ENCODE data around the gene CTNND2.
"Not testable (repeated sequence)": the region's sequence is repeated elsewhere in the genome, so short reads cannot be mapped to it uniquely, and the experiment has no call there.

The CTNND2 gene

DNA sequence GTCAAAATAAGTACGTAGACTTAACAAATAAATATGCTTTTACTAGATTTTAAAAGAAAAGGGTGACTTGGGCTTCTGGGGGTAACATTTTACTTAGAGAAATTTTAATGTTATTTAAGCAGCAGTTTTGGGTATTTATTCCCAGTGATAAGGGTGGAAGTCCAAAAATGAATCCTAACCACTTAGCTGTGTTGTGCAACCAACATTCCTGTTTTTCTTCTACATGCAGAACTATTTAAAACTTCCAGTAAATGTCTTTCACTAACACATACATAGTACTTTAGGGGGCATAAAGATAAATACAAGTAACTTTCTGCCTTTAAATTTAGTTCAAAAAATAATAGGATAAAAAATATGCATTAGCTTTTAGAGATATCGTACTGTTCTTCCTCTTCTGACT, 436.7 kb downstream of the CTNND2 start:
- no peak for DNase-seq (ENCODE audit: low read depth)

DNA sequence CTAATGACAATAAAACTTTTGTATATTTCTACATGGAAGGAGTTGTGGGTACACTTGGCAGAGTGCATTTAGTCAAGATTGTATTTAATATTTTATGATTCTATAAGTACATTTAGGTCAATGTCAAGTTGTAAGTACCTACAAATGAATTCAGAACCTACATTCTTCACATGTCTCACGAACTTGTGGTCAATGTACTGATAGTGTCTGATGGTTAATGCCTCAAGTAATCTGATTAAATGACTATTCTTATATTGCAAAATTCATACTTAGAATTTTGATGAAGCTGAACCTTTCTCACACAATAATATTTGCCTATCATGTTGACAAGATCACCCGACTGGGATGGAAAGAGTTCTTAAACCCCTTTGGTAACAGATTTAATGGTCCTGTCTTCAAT, 444.5 kb downstream of the CTNND2 start:
- DNase-seq (ENCODE audit: low read depth): no peak

GRCh38 chr5:11455505-11455904, 448.7 kb downstream of the CTNND2 start:
- no peak for DNase-seq (ENCODE audit: low read depth)

DNA sequence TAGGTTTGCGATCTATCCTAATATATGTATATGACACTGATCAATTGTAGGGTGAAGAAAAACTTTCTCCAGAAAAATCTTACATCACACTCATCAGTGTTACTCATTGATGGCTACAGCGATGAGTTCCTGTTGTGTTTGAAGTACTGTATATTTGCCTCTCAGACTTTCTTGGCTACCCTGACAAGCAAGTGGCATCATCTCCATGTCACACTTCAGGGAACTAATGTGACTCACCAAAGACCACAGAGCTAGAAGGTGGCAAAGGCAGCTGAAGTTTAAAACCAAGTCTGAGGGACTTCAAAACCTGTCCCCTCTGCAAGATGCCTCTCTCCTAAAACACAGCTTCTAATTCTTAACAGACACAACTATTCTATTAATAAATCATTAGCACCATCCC, 451.4 kb downstream of the CTNND2 start:
- DNase-seq (ENCODE audit: low read depth): no peak

- DNase-seq (ENCODE audit: low read depth): no peak
These were observed 454.3 kb downstream of the CTNND2 start for GRCh38 chr5:11449966-11450365.

- no peak for DNase-seq (ENCODE audit: low read depth)
These were observed 455.0 kb downstream of the CTNND2 start for GRCh38 chr5:11449217-11449616.

- DNase-seq (ENCODE audit: low read depth): no peak
These were observed 460.4 kb downstream of the CTNND2 start for GRCh38 chr5:11443831-11444230.

DNA sequence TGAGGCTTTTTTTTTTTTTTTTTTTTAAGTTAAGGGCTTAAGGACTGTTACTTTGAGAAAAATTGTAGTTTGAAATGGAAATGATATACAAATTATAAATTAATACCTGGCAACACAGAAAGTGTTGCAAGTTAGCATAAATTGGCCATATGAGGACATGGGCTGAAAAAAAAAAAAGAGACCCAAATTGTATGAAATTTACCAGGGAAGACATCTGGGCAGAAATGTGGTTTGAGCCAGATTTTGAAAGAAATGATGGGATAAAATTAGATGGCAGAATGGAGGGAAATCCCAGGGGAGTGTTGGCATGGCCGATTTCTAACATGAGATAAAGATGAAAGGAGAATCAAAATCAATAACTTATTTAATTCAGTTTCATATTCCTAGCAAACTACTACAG, 472.1 kb downstream of the CTNND2 start:
- no peak for DNase-seq (ENCODE audit: low read depth)

GRCh38 chr5:11429254-11429653, 475.0 kb downstream of the CTNND2 start:
- DNase-seq (ENCODE audit: low read depth): no peak

DNA sequence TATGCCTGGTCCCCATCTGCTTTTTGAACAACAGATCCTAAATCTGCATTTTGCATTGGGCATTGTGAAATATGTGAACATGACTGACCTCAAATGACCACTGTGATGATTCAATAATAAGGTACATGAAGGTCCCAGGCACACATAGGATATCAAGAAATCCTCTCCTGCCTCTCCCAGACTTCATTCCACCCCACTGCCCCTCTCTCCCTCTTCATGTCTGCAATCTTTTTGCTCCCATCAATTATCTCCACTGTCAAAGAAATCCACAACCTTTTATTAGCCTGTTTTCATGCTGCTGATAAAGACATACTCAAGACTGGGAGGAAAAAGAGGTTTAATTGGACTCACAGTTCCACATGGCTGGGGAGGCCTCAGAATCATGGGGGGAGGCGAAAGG, 476.7 kb downstream of the CTNND2 start:
- DNase-seq (ENCODE audit: low read depth): no peak

DNA sequence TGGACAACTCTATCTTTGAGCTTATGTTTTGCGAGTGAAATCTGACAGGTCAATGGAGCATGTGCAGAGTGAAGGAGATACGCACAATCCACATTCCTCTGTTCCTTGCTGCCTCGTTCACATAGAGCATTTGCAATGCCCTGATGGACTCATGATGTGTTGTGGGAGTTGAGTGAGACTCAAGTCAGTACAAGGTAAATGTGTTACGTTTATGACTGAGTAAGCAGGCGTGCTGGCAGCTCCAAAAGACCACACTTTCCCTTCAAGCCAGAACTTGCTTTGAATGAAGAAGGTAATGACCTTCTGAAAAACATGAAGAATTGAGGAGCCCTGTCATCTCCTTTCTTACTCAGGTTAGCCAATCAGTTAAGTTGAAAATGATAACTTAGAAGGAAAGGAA, 477.8 kb downstream of the CTNND2 start:
- no peak for DNase-seq (ENCODE audit: low read depth)

GRCh38 chr5:11422342-11422741, 481.9 kb downstream of the CTNND2 start:
- no peak for DNase-seq (ENCODE audit: low read depth)

- DNase-seq (ENCODE audit: low read depth): no peak
These were observed 483.3 kb downstream of the CTNND2 start for GRCh38 chr5:11420969-11421368.

GRCh38 chr5:11415751-11416150, 488.5 kb downstream of the CTNND2 start:
- no peak for DNase-seq (ENCODE audit: low read depth)

DNA sequence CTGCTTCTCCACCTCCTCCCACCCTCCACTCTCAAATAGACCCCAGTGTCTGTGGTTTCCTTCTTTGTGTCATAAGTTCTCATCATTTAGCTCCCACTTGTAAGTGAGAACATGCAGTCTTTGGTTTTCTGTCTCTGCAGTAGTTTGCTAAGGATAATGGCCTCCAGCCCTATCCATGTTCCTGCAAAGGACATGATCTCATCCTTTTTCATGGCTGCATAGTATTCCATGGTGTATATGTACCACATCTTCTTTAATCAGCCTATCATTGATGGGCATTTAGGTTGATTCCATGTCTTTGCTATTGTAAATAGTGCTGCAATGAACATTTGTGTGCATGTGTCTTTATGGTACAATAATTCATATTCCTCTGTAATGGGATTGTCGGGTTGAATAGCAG, 489.5 kb downstream of the CTNND2 start:
- not testable (repeated sequence) for DNase-seq (ENCODE audit: low read depth)

GRCh38 chr5:11411621-11412020, 492.6 kb downstream of the CTNND2 start:
- DNase-seq (ENCODE audit: low read depth): no peak

DNA sequence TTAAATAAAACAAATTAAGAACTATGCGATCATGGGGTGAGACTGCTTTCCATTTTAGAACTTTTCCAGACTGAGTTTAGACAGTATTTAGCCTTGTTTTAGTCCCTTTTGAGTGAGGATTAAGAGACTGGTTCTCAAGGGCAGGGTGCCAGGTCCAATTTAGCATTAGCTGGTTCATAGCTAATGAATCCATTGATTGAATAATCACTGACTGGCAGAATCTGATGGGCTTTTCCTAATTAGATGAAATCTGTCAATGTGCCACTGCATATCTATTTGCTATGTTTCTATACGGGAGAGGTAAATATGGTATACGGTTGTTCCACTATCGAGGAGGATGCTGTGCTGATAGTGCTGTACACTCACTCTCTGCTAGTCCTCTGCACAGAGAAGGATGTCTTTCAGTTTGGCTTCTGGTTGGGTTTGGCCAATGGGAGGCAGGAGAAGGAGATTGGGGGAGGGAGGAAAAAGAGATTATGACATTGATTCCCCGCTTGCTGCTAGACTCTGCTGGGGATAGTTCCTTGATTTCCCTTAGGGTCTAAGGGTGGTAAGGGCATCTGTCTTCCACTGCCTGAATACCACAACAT, 496.6 kb downstream of the CTNND2 start:
- DNase-seq (ENCODE audit: low read depth): no peak

- no peak for DNase-seq (ENCODE audit: low read depth)
These were observed 503.9 kb downstream of the CTNND2 start for GRCh38 chr5:11400316-11400715.

DNA sequence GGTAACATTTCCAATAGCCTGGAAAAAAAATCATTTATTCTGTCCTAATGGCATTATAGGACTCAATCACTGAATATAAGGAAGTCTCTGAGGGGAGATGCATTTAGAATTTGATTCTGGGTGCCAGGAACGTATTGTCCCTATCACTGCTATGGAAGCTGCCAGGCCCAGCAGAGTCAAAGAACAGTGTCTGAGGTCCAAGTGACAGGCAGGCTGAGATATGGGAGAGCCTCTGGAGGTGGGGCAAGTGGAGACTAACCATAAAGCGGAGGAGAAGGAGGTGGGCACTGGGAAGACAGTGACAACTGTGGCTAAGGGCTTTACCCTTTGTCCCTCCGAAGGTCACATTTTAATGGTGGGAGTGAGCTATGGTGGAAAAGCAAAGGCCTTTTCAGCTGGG, 505.5 kb downstream of the CTNND2 start:
- DNase-seq (ENCODE audit: low read depth): no peak

GRCh38 chr5:11397549-11397948, 506.7 kb downstream of the CTNND2 start:
- no peak for DNase-seq (ENCODE audit: low read depth)

DNA sequence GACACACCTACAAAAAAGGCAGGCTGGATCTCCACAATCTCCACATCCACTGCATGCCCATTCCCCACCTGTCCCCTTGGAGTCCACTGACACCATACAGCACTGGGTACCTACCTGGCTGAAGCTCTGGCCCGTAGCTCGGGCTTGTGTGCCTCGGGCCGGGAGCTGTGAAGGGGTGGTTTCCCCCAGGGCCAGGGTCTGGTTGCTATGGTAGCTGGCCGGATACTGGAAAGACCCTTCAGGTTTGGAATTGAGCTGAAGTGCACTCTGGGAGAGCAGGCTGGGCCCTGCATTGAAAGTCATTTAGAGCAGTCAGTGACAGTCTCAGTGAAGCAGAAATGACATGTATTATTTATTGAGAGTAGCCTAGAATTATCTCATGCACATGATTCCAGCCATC, 507.3 kb downstream of the CTNND2 start:
- no peak for DNase-seq (ENCODE audit: low read depth)

DNA sequence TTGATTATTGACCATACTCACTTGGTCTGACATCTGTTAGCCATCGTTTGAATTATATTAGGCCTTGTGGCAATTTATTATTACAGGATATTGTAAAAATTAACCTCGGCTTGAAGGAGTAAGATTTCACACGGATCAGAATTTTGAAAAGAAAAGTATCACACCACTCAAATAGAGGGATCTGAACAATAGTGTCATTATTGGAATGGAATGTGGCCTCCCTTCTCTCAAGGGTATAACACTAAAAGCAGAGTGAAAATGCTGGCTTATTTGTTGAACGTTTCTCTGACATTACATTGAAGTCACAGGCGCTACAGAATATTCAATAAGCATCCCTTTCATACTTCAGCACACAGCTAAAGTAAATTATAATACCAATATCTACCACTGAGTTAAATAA, 509.3 kb downstream of the CTNND2 start:
- DNase-seq (ENCODE audit: low read depth): no peak

DNA sequence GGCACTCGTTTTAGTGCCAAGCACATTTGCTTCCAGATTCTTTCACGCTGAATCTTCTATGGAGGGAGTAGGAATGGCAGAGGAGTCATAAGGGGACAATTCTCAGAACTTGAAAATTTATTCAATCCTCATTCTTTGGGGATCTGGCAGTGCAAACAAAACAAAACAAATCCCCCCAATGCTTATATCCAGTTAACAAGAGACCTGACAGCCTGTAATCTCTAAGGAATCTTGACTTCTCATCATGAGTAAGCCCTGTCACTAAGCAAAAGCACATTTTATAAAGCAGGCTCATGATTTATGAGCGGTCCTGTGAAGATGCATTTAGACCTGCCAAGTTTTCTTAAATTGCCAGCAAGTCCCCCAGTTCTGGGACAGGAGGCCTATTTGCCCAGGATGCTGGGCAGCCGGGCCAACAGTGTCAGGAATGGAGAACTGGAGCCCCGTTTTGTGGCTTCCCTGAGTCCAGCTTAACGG, 513.9 kb downstream of the CTNND2 start:
- no peak for DNase-seq (ENCODE audit: low read depth)

- no peak for DNase-seq (ENCODE audit: low read depth)
These were observed 516.9 kb downstream of the CTNND2 start for GRCh38 chr5:11387382-11387781.

DNA sequence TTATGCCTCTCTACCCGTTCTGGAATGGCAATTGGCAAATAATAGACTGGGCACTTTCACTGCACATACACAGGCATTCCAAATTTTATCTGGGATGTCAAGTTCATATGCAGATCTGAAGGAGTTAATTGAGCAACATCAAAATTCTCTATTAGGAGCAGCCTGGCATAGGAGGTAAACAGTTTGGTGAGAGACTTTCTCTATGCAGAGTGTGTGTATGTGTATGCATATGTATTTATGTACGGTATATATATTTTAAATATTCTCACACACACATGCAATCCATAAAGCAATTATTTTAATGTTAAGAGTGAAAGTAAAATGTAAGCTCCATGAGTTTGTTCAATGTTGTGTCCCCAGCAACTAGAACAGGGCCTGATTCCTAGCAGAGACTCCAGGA, 517.8 kb downstream of the CTNND2 start:
- no peak for DNase-seq (ENCODE audit: low read depth)

All from stimulated activated CD4-positive, alpha-beta T cell treated with anti-CD3 and anti-CD28 coated beads, Interleukin-2, amount 100 ng/mL, for 4 hours (primary cell).